Esophagus (tissue), 2 donors: ENCODE measurements around the gene FKBP5. TPM values are rescaled to one million over a fixed set of nuclear protein-coding genes. Genes with fewer than 3 reads are reported as not detected.
"Not testable (repeated sequence)": the region's sequence is repeated elsewhere in the genome, so short reads cannot be mapped to it uniquely, and the experiment has no call there.

Experiments
- H3K27ac ChIP-seq, 2 donors: one replicate each; pipeline ENCODE4 v1.5.1; 2013; ENCODE audit warnings: low read depth in 2 of 2, mild to moderate bottlenecking in 2 of 2, inconsistent platforms in 1 of 2, low read length in 1 of 2, moderate library complexity in 1 of 2
- H3K27me3 ChIP-seq, 2 donors: one replicate each; pipeline ENCODE4 v1.6.1; 2013; ENCODE audit warnings: low read length in 2 of 2, control low read depth in 1 of 2, mild to moderate bottlenecking in 1 of 2; ENCODE audit not compliant: insufficient read depth in 2 of 2, control insufficient read depth in 1 of 2
- H3K36me3 ChIP-seq, 2 donors: one replicate each; pipeline ENCODE4 v1.6.1; 2013; ENCODE audit warnings: low read length in 1 of 2; ENCODE audit not compliant: control insufficient read depth in 2 of 2, insufficient read depth in 2 of 2
- H3K4me1 ChIP-seq, 2 donors: one replicate each; pipeline ENCODE4 v1.6.1; 2013; ENCODE audit warnings: low read length in 1 of 2; ENCODE audit not compliant: control insufficient read depth in 2 of 2, insufficient read depth in 2 of 2
- H3K4me3 ChIP-seq, 2 donors: one replicate each; pipeline ENCODE4 v1.5.1; 2013; ENCODE audit warnings: low read length in 2 of 2, mild to moderate bottlenecking in 2 of 2, low read depth in 1 of 2, moderate library complexity in 1 of 2
- H3K9me3 ChIP-seq, 2 donors: one replicate each; pipeline ENCODE4 v1.6.1; 2013; ENCODE audit warnings: mild to moderate bottlenecking in 2 of 2, low read depth in 1 of 2, low read length in 1 of 2, moderate library complexity in 1 of 2; ENCODE audit not compliant: control insufficient read depth in 2 of 2, insufficient read depth in 1 of 2
- WGBS, 2 donors: extraction: QIAGEN DNeasy Blood & Tissue Kit; methylation state at CpG; one replicate each; pipeline ENCODE4 v1.1.7; 2013; 5-methylcytosine and 5-hydroxymethylcytosine counted together
- polyA plus RNA-seq, 2 donors: library from polyadenylated mRNA; stranded (reverse); fragments of 200-250 nt; gene quantifications; one replicate each; pipeline ENCODE4 v1.2.3, GENCODE V29; 2013
- donor health status: healthy with polysubstance abuse.
- donor health status: Bipolar disorder and iron deficiency.

The FKBP5 gene
- polyA plus RNA-seq, 2 donors = 32.8 to 45.9 TPM

- peaks cover 0 to 10% of the 10 kb centered on the region in 2 donors for H3K4me1 ChIP-seq
- 86 to 92% methylated on average over 13 of the region's 13 CpGs for whole genome bisulfite sequencing, 2 donors
- no peaks in the 10 kb centered on the region for H3K9me3 ChIP-seq
- no peak overlapping the region for H3K27ac ChIP-seq
- H3K27me3 ChIP-seq = no peaks in the 10 kb centered on the region
- no peak overlapping the region for H3K4me3 ChIP-seq
- H3K36me3 ChIP-seq = peaks cover 3 to 15% of the 10 kb centered on the region in 2 donors
These were observed 81.0 kb downstream of the FKBP5 start for GRCh38 chr6:35607517-35608233.

DNA sequence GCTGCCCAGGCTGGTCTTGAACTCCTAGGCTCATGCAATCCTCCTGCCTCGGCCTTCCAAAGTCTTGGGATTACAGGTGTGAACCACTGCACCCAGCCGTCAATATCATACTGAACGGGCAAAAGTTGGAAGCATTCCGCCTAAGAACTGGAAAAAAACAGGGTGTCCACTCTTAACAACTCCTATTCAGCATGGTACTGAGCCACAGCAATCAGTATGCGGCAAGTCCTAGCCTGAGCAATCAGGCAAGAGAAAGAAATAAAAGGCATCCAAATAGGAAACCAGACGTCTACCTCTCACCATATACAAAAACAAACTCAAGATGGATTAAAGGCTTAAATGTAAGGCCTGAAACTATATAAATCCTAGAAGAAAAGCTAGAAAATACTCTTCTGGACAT is 83.1 kb downstream of the FKBP5 start:
- WGBS, 2 donors = 67 to 82% methylated on average over 6 of the region's 6 CpGs
- Histone ChIP-seq H3K36me3 (peaks cover 0 to 10% of the 10 kb centered on the region in 2 donors), H3K27me3 (no peaks in the 10 kb centered on the region), H3K4me3 (no peak overlapping the region), H3K4me1 (peaks cover 0 to 12% of the 10 kb centered on the region in 2 donors), H3K27ac (peak overlapping the region; percentile 39 to 40), H3K9me3 (no peaks in the 10 kb centered on the region)

- 87 to 89% methylated on average over 9 of the region's 9 CpGs for WGBS, 2 donors
- Histone ChIP-seq H3K4me3 (no peak overlapping the region), H3K27me3 (no peaks in the 10 kb centered on the region), H3K36me3 (peaks cover 0 to 10% of the 10 kb centered on the region in 2 donors), H3K9me3 (no peaks in the 10 kb centered on the region), H3K27ac (peak overlapping the region; percentile 65 to 80), H3K4me1 (peaks cover 0 to 14% of the 10 kb centered on the region in 2 donors)
These were observed 85.2 kb downstream of the FKBP5 start for GRCh38 chr6:35603326-35604202.

GRCh38 chr6:35602133-35602946 is 86.4 kb downstream of the FKBP5 start:
- H3K27me3 ChIP-seq = no peaks in the 10 kb centered on the region
- H3K9me3 ChIP-seq = no peaks in the 10 kb centered on the region
- peaks cover 0 to 11% of the 10 kb centered on the region in 2 donors for H3K4me1 ChIP-seq
- H3K27ac ChIP-seq = peak overlapping the region; percentile 89 to 99
- peaks cover 0 to 6% of the 10 kb centered on the region in 2 donors for H3K36me3 ChIP-seq
- WGBS, 2 donors = 23 to 38% methylated on average over 6 of the region's 6 CpGs
- H3K4me3 ChIP-seq = peak overlapping the region in 1 of 2 donors; percentile 26

DNA sequence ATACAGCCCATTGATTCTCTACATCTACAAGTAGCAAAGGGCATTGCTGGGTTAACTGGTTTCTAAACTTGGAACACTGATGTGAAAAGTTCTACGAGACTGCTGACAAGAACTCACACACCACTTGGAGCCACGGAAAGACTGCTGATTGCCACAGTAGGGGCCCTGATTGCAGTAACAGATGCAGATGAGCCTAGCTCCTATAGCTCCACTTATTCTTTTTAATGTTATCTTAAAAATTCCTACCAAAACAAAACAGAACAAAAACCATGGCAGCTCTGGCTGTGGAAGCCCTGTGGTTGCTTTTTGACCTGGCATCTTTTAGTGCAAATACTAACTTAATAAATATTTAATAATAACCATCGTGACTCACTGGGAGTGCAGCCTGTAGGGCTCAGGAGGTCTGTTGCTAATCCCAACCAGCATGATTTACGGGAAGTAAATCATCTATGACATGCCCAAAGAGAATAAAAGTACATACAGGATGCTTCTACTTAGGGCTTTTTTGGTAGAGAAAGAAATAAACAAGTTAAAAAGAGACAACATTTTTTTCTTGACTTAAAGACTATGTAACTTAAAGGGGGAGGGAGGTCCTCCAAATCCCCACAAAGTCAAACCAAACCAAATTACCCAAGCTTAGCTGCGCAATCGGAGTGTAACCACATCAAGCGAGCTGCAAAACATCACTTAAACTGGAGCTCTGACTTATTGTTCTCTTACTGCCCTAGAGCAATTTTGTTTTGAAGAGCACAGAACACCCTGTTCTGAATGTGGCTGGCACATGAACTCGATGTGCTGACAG is 87.2 kb downstream of the FKBP5 start:
- 4 to 15% methylated on average over 8 of the region's 8 CpGs for WGBS, 2 donors
- no peaks in the 10 kb centered on the region for H3K9me3 ChIP-seq
- H3K4me1 ChIP-seq = peaks cover 0 to 13% of the 10 kb centered on the region in 2 donors
- peak overlapping the region in 1 of 2 donors; percentile 26 for H3K4me3 ChIP-seq
- no peaks in the 10 kb centered on the region for H3K27me3 ChIP-seq
- peak overlapping the region; percentile 98 to 99 for H3K27ac ChIP-seq
- H3K36me3 ChIP-seq = peaks cover 0 to 6% of the 10 kb centered on the region in 2 donors

DNA sequence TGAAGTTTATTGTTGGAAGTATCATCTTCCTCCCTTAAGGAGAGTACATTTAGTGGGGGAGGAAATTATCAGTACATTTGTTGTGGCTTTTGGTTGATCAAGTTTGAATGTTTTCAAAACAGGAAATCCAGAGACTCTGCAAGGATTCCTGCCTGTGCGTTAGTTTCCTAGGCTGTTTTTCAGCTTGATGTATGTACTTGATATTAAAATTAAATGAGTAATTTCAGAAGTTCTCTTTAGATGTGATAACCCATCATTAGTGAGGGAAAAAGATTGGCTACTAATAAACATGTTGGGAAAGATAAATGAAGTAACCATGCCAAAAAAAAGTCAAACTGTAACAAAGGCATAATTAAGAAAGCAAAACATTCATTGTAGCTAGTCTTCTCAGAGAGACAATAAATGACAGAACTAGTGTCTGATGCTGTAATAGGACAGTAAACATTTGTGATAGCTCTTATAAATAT is 88.0 kb downstream of the FKBP5 start:
- Histone ChIP-seq H3K4me3 (no peak overlapping the region), H3K36me3 (peaks cover 0 to 6% of the 10 kb centered on the region in 2 donors), H3K27me3 (no peaks in the 10 kb centered on the region), H3K4me1 (peaks cover 3 to 17% of the 10 kb centered on the region in 2 donors), H3K9me3 (no peaks in the 10 kb centered on the region), H3K27ac (peak overlapping the region in 1 of 2 donors; percentile 58)
- WGBS, 2 donors = 5 to 29% methylated on average over 1 of the region's 1 CpG

DNA sequence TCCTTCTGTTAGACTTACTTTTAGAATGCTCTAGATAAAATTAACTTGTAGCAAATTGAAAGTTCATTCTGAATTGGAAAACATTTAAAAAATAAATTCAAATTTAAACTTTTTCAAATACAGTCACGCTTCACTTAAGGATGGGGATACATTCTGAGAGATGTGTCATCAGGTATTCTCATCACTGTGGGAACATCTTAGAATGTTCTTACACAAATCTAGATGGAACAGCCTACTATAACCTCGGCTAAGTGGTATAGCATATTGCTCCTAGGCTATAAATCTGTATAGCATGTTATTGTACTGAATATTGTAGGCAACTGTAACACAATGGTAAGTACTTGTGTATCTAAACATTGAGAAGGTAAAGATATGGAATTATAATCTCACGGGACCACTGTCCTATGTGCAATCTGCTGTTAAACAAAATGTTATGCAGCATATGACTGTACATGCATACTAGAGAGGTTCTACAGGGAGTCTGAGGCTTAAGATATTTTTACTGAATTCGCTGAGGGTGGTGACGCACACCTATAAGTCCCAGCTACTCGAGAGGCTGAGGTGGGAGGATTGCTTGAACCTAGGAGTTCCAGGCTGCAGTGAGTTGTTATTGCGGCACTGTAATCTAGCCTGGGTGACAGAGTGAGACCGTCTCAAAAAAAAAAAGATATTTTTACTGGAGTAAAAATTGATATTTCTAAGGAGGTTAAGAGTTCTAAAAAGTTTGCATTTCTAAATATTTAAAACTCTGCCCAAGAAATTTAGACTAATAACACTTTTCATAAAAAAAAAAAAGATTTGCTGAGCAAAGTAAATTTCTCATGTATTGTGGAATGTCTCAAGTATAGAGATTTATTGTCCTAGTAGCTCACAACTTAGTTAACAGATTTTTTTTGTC is 88.7 kb downstream of the FKBP5 start:
- Histone ChIP-seq H3K9me3 (no peaks in the 10 kb centered on the region), H3K4me1 (peaks cover 3 to 17% of the 10 kb centered on the region in 2 donors), H3K36me3 (peaks cover under 1 to 6% of the 10 kb centered on the region in 2 donors), H3K4me3 (no peak overlapping the region), H3K27ac (peak overlapping the region; percentile 76 to 88), H3K27me3 (no peaks in the 10 kb centered on the region)
- 76 to 86% methylated on average over 8 of the region's 8 CpGs for WGBS, 2 donors

DNA sequence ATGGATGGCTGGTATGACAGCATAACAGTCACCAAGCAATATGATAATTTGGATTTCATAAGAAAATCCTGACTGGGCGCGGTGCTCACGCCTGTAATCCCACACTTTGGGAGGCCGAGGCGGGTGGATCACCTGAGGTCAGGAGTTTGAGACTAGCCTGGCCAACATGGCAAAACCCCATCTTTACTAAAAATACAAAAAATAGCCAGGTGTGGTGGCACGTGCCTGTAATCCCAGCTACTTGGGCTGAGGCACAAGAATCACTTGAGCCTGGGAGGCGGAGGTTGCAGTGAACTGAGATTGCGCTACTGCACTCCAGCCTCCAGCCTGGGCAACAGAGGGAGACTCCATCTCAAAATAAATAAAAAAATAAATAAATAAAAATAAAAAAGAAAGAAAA is 90.1 kb downstream of the FKBP5 start:
- H3K4me1 ChIP-seq = peaks cover 3 to 15% of the 10 kb centered on the region in 2 donors
- not testable (repeated sequence) for H3K27ac ChIP-seq, H3K9me3 ChIP-seq, H3K27me3 ChIP-seq, H3K36me3 ChIP-seq, H3K4me3 ChIP-seq
- WGBS, 2 donors = 82 to 90% methylated on average over 8 of the region's 8 CpGs
